Colonic mucosa (tissue), 4 donors: Measurements from ENCODE around the gene TRPM8. TPM values are rescaled to one million over a fixed set of nuclear protein-coding genes. Genes with fewer than 3 reads are reported as not detected.

Experiments used
- DNase-seq: peaks from one replicate; pipeline ENCODE4 v3.0.0-alpha.2; 2020
- H3K27ac ChIP-seq: fragments of 200-600 bp; one replicate; pipeline ENCODE4 v1.8.0; 2021
- H3K27me3 ChIP-seq: fragments of 200-600 bp; one replicate; pipeline ENCODE4 v1.8.0; 2021
- H3K36me3 ChIP-seq: fragments of 200-600 bp; one replicate; pipeline ENCODE4 v1.8.0; 2021
- H3K4me1 ChIP-seq: fragments of 200-600 bp; one replicate; pipeline ENCODE4 v1.8.0; 2021; ENCODE audit warnings: mild to moderate bottlenecking
- H3K4me3 ChIP-seq: fragments of 200-600 bp; one replicate; pipeline ENCODE4 v1.8.0; 2021
- H3K9ac ChIP-seq, 2 donors: one replicate each; pipeline ENCODE4 v1.7.0; 2013; ENCODE audit warnings: control low read depth in 2 of 2, low read depth in 2 of 2, low read length in 2 of 2
- H3K9me3 ChIP-seq: fragments of 200-600 bp; one replicate; pipeline ENCODE4 v1.8.0; 2021
- CTCF ChIP-seq: fragments of 200-600 bp; IDR thresholded peaks from one replicate; pipeline ENCODE4 v1.8.0; 2022; ENCODE audit warnings: antibody characterized with exemption, mild to moderate bottlenecking
- intact Hi-C: fragments of 100-400 bp; cut with DNase I; formaldehyde crosslinking; loops from one replicate; pipeline ENCODE4 v1.14.1; 2022
- total RNA-seq, 2 donors: library from RNA; stranded (reverse); fragmentation: NEBNext Ultra II Directional in 1 of 2; extraction: Animal tissue kit (Norgen Biotek cat#: 25700) in 1 of 2; gene quantifications; one replicate each; pipeline ENCODE4 v1.2.1, GENCODE V29; 2021
- donor health status: healthy.
- donor health status: DM: no; HTN: no; CAD: no.
- donor health status: DM: no; HTN: no; CAD: no.

The TRPM8 gene
- total RNA-seq, 2 donors from 2014 or later, result not detected

- Histone ChIP-seq H3K36me3 (no peaks in the 10 kb centered on the region), H3K9ac (no peak overlapping the region), H3K4me1 (no peaks in the 10 kb centered on the region), H3K9me3 (no peaks in the 10 kb centered on the region), H3K27me3 (no peaks in the 10 kb centered on the region), H3K4me3 (no peak overlapping the region), H3K27ac (no peak overlapping the region)
- no peak for TF ChIP-seq CTCF
- intact Hi-C loops, result no loop called here
- DNase-seq, result no peak
Observed at GRCh38 chr2:233996461-233996860, 79.3 kb downstream of the TRPM8 start.

GRCh38 chr2:233997707-233998106 is 80.5 kb downstream of the TRPM8 start:
- intact Hi-C loops, result no loop called here
- Histone ChIP-seq H3K36me3 (no peaks in the 10 kb centered on the region), H3K27ac (no peak overlapping the region), H3K27me3 (no peaks in the 10 kb centered on the region), H3K4me1 (no peaks in the 10 kb centered on the region), H3K4me3 (no peak overlapping the region), H3K9ac (no peak overlapping the region), H3K9me3 (no peaks in the 10 kb centered on the region)
- DNase-seq, result no peak
- TF ChIP-seq CTCF, result no peak

- intact Hi-C loops, result no loop called here
- Histone ChIP-seq H3K4me1 (no peaks in the 10 kb centered on the region), H3K9me3 (no peaks in the 10 kb centered on the region), H3K9ac (no peak overlapping the region), H3K36me3 (no peaks in the 10 kb centered on the region), H3K27me3 (no peaks in the 10 kb centered on the region), H3K27ac (no peak overlapping the region), H3K4me3 (no peak overlapping the region)
- no peak for TF ChIP-seq CTCF
- no peak for DNase-seq
Observed at GRCh38 chr2:233999182-233999581, 82.0 kb downstream of the TRPM8 start.

- Histone ChIP-seq H3K36me3 (no peaks in the 10 kb centered on the region), H3K9ac (no peak overlapping the region), H3K27ac (no peak overlapping the region), H3K4me1 (no peaks in the 10 kb centered on the region), H3K4me3 (no peak overlapping the region), H3K27me3 (no peaks in the 10 kb centered on the region), H3K9me3 (no peaks in the 10 kb centered on the region)
- intact Hi-C loops, result no loop called here
- no peak for DNase-seq
- no peak for TF ChIP-seq CTCF
Observed at GRCh38 chr2:234001380-234002160, 84.4 kb downstream of the TRPM8 start.

- no peaks in the 10 kb centered on the region for H3K4me1 ChIP-seq
- H3K9ac ChIP-seq, result no peak overlapping the region
- no peak for TF ChIP-seq CTCF
- intact Hi-C loops, result no loop called here
- no peaks in the 10 kb centered on the region for H3K27me3 ChIP-seq
- no peaks in the 10 kb centered on the region for H3K9me3 ChIP-seq
- H3K27ac ChIP-seq, result no peak overlapping the region
- no peak overlapping the region for H3K4me3 ChIP-seq
- no peaks in the 10 kb centered on the region for H3K36me3 ChIP-seq
- DNase-seq, result no peak
Observed at GRCh38 chr2:234002281-234002680, 85.1 kb downstream of the TRPM8 start.
